Kidney epithelial cell (primary cell): ENCODE data around the gene C10orf90. TPM values are rescaled to one million over a fixed set of nuclear protein-coding genes. Genes with fewer than 3 reads are reported as not detected.

Experiments
- DNase-seq: peaks from one replicate; pipeline ENCODE4 v3.0.0-alpha.2; 2010; ENCODE audit warnings: low read depth
- H3K27me3 ChIP-seq: 2 replicates; pipeline ENCODE4 v1.6.0; 2011; ENCODE audit warnings: low read length; ENCODE audit not compliant: control insufficient read depth, insufficient read depth
- H3K36me3 ChIP-seq: 2 replicates; pipeline ENCODE4 v1.5.1; 2011; ENCODE audit warnings: low read length; ENCODE audit not compliant: control insufficient read depth, insufficient read depth
- H3K4me3 ChIP-seq: 2 replicates; pipeline ENCODE4 v1.5.1; 2011; ENCODE audit warnings: low read depth, mild to moderate bottlenecking, control low read depth, low read length
- total RNA-seq: library from RNA; depleted of rRNA; stranded (reverse); fragments of >200 nt; gene quantifications from 2 replicates; pipeline ENCODE4 v1.2.3, GENCODE V29; 2015
- TF ChIP-seq, protein P1 (sequence below): IDR thresholded peaks from 2 replicates; pipeline ENCODE4 v1.5.1; 2011; ENCODE audit warnings: mild to moderate bottlenecking, moderate library complexity, low read length, control low read depth, inconsistent platforms; ENCODE audit not compliant: insufficient read depth, poor library complexity, severe bottlenecking

Gene C10orf90
- total RNA-seq, 1 donor from 2014 or later, result not detected

DNA sequence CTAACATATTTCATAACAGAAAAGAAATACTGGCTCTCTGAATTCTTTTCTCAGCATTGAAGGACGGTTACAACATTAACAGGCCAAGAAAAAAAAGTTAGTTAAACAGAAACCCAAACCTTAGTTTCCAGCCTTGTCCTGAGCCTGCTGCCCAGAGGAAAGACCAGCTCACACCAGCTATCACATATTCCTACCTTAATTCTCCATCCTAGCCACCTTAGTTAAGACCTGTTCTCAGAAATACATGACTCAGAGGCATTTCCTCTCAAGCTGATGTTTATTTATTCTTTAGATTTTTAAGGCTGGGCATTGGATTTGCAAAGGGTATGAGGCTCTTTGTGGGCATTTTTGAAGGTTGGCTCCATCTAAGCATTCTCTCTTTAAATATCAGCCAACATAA is 247.9 kb downstream of the C10orf90 start:
- Histone ChIP-seq H3K36me3 (no peaks in the 10 kb centered on the region), H3K4me3 (no peak overlapping the region), H3K27me3 (no peaks in the 10 kb centered on the region)
- DNase-seq, result no peak
- TF ChIP-seq, protein P1, sequence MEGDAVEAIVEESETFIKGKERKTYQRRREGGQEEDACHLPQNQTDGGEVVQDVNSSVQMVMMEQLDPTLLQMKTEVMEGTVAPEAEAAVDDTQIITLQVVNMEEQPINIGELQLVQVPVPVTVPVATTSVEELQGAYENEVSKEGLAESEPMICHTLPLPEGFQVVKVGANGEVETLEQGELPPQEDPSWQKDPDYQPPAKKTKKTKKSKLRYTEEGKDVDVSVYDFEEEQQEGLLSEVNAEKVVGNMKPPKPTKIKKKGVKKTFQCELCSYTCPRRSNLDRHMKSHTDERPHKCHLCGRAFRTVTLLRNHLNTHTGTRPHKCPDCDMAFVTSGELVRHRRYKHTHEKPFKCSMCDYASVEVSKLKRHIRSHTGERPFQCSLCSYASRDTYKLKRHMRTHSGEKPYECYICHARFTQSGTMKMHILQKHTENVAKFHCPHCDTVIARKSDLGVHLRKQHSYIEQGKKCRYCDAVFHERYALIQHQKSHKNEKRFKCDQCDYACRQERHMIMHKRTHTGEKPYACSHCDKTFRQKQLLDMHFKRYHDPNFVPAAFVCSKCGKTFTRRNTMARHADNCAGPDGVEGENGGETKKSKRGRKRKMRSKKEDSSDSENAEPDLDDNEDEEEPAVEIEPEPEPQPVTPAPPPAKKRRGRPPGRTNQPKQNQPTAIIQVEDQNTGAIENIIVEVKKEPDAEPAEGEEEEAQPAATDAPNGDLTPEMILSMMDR, result no peak

DNA sequence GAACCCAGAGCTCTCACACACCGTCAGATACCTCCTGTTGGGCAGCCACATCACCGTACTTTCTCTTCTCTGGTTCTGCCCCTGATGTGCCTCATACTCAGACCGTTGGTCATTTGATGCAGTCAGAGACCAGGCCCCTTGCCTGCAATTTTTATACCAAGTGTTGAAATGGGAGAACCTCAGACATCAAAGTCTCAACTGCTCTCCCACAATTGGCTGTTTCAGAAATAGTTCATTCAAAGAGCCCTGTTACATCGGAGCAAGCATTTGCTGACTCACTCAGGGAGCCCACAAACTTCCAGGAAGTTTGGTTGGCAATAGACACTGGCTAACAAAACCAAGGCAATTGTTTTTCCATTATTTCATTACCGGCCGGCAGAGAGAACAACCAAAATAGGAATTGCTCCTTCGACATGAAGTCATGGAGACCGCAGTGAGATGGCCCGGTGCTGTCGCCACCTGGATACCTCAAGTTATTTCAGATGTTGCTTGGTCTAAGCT is 248.7 kb downstream of the C10orf90 start:
- H3K27me3 ChIP-seq, result no peaks in the 10 kb centered on the region
- no peak overlapping the region for H3K4me3 ChIP-seq
- H3K36me3 ChIP-seq, result no peaks in the 10 kb centered on the region
- peak; percentile 63 for DNase-seq
- TF ChIP-seq, protein P1, result no peak

DNA sequence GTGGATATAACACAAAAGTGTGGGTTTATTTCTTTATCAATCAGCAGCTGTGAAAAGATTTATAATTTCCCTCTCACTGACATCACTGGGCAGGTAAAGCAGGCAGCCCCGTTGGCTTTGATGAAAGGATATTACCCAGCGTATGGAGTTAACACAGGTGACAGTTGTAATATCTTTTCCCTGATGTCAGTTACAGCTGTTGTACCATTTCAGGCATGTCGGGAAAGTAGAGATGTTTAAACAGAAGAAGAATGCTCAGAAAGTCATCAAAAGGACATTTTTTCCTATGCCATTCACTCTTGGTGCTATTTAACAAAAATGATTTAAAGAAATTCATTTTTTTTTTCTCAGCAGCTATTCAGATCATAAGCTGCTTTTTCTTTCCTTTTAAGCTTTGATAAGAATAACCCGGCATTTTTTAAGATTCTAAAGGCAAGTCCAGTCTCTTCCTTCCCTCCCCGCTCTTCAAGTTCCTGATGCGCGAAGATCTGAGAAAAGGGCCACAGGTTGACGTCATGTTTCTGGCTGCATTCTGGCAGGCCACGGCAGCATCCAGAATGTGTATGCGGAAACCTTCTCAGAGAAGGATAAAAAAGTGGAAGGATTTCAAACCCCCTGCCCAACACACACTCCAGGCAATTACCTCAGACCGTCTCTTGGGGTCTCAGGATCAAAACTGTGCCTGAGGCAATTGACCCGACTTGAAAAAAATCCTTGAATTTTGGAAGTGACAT is 249.8 kb downstream of the C10orf90 start:
- H3K27me3 ChIP-seq, result no peaks in the 10 kb centered on the region
- TF ChIP-seq, protein P1, result no peak

DNA sequence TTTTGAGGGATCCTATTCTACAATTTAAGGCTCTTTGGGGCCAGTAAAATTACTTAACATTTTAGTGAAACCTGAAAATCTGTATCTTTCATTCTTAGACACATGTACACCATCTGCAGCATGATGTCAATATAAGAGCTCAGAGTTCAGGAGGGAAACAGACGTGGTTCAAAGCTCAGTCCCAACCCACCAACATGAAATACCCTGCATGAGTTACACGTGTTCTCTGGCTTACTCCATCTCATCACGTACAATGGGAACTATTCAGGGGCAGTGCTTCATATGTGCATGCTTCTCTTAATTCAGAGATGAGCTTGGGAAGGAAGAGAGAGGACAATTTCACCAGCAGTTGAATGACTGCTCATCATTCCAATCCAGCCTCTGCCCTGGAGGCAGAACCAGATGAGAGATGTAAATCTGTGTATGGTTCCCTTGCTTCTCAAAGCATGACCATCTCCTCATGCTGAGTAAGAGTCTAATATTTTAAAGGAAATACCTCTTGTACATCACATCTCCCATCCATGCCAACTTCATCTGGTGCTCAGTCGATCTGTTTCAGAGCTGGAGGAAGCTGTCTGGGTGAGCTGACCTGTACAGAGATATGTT is 253.2 kb downstream of the C10orf90 start:
- no peak overlapping the region for H3K4me3 ChIP-seq
- no peaks in the 10 kb centered on the region for H3K27me3 ChIP-seq
- no peaks in the 10 kb centered on the region for H3K36me3 ChIP-seq
- DNase-seq, result no peak
- TF ChIP-seq, protein P1, result no peak

More for the DNA sequence above, 249.8 kb downstream of the C10orf90 start:
- no peak overlapping the region for H3K4me3 ChIP-seq
- no peak for DNase-seq
- no peaks in the 10 kb centered on the region for H3K36me3 ChIP-seq

DNA sequence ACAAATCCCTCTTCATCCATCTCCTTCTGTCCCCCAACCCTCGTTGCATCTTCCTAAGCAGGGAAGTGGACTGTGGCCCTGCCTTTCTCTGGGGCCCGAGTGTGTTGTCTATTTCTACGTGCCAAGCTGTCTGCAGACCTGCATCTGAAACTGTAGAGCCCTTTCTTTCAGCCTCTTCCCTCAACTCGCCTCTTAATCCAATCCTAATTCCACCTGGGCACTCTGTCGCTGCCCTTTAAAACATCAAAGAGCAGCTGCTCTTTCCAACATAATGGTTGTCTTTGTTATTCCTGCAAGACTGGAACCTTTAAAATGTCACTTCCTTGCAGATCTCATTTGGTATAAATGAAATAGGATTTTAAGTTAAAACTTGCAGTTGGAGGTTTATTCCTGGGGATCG is 260.7 kb downstream of the C10orf90 start:
- Histone ChIP-seq H3K36me3 (no peaks in the 10 kb centered on the region), H3K4me3 (no peak overlapping the region), H3K27me3 (no peaks in the 10 kb centered on the region)
- no peak for DNase-seq
- TF ChIP-seq, protein P1, result no peak
